Cortex of kidney (tissue), 1 donor: ENCODE data around the gene RPTOR.

ENCODE experiments used
- DNase-seq: peaks from one replicate; lab custom pipeline; 2025; lab: John Stamatoyannopoulos, UW

The RPTOR gene

DNA sequence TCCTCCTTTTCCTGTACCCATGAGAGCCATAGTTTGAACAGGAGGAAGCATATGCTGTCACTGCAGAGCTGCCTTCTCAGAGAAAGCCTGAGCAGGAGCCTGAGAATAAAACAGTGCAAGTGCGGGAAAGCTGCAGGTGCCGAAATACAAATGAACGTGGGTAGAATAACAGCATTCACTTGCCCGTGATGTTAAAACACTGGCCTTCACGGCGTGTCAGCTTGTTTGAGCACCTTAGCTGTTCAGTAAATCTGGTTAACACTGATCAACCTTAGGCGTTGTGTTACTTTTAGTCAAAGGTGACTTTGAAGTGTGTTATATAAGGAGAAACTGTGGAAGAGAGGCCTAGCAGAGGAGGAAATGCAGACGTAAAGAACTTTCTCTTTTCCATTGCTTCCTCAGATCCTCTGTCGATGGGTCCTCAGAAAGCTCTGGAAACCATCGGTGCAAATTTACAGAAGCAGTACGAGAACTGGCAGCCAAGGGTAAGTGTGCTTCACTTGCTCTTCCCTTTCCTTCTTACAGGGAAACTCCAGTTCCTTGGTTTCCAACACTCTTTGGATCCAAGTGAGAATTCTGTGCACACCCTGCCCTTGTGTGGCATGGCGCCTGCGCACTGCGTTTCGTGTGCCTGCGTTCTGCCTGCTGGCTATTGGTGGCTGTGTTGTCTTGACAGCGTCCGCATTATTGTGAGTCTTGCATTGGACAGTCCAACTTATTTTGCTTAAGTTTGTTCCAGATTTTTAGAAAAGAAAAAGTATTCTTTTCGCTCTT is 98.9 kb downstream of the RPTOR start:
- no peak for DNase-seq

DNA sequence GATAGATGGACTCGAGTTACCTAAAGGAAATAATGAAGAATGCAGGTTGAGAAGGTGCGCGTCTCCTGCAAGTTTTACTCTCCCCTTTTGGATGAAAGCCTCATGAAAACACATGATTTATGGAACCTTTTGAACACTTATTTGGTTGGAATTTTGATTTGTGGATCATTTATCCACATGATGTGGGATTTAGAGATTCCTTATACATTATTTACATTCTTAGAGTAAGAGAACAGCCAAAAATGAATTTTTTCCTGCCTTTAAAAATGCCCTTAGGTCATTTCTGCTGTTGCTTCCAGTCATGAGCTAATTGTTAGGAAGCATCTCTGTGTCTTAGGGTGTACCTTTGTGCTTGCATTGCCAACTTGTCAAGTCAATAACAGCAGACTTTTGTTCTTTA is 99.9 kb downstream of the RPTOR start:
- DNase-seq: no peak

DNA sequence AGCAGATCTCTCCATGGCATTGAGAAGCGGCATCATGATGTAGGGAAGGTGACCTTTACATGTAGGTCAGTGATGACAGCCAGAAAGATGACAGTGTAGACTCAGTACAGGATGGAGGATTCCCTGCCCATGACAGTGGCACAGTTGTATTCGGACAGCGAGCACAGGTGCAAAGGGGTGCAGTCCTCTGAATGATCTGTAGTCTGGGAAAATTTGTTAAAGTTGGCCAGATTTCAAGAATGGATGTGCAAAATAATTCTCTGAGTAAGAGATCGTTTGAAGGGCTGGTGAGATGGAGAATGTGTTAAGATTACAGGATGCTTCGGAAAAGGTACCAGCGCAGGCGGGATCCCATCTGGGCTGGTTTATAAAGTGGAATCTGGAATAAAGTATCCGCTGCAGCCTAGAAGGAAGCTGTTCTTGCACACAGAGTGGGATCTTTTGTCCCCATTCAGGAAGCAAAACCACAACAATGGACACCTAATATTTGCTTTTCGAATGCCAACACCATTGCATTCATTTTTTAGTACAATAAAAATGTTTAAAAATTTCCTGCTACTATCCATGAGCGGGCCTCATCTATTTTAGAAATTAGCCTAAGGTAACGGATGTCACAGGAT is 101.2 kb downstream of the RPTOR start:
- DNase-seq: no peak

DNA sequence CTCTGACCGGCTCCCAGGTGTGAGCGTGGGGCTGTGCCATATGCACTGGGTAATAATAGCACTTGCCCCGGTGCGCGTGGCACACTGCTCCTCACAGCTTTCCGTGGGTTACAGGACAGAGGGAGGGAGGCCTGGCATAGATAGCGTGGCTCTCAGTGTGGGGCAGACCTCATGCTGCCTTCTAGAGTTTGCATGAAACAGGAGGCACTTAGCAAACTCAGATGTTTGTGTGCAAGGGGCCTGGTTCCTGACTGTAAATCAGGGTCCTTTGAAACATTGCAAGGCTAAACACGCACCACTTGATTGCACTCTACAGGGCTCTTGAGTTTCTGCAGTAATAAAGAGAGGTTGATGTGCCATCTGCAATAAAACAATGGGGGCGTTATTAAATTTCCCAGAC is 101.7 kb downstream of the RPTOR start:
- DNase-seq: no peak

DNA sequence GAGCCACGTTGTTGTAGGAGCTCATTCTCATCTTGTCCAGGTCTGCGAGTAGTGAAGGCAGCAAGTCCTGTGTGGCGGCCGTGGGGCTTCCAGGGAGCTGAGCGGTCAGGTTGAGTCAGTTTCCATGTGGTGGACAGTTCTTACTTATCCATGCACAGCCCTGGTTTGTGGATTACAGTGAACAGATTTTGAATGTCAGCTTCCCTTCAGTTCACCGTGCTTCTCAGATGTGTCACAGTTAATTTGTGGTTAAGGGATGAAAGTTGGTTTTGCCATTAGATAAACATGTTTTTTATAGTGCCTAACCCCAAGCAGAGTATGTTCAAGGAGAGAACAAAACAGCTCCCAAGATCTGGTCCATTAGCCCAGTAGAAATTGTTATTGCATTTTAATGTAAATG is 103.1 kb downstream of the RPTOR start:
- no peak for DNase-seq

DNA sequence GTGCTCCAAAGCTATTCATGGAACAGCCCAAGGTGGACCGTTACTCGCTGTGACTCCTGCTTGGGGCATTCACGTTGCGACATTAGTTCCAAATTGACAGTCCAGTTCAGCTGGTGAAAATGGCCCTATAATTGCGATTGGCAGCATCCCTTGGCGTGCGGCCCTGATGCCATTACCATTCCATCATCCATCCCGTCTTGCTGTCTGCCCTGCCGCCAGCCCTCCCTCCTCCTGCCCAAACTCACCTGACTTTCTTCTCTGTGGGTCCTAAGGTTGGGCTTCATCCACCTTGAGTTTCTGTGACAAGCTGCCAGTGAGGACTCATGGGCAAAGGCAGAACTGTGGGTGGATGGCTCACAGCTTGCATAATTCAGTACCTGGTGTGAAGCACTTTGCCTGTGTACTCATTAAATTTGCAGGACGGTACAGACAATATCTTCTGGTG is 104.6 kb downstream of the RPTOR start:
- no peak for DNase-seq

DNA sequence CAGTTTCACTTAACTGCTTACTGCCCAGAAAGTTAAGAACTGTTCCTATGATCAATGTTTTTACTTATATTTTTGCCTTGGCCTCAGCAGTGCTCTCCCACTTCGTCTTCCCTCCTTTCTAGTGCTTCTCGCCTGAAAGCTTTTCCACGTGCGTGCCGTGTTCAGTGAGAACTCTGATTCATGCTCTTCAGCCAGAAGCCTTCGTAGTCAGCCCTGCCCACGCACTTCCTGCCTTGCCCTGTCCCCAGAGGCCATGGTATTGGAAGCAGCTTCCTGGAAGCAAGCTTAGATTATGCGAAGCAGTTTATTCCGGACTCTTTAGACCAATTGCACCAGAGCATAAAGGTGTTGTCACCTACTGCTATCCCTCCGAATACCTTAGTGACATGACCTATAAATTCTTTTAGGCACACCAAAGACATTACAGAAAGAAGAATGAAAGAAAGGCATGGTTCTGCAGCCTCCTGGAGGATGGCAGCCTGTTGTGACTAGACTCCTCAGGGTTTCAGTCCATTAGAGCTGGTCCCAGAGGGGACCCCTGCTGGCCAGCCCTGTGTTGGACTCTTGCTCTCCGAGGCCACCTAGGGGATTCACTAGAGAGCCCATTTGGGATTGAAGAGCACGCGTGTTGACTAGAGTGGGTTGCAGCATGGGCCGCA is 105.2 kb downstream of the RPTOR start:
- DNase-seq: no peak

DNA sequence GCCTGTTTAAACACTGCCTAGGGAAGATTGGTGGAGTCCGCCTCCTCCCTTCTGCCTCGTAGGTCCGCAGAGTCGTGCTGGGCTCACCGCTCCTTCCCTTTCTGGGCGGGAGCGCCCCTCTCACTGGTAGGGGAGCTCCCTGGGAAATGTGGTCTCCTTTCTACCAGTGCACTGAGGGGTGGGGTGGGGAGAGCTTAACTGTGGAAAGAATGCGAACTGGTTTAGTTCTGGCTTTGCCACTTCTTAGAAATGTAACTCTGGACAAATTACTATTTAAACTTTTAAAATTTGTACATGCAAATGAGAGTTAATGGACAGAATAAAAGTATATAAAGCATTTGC is 105.7 kb downstream of the RPTOR start:
- DNase-seq: no peak

DNA sequence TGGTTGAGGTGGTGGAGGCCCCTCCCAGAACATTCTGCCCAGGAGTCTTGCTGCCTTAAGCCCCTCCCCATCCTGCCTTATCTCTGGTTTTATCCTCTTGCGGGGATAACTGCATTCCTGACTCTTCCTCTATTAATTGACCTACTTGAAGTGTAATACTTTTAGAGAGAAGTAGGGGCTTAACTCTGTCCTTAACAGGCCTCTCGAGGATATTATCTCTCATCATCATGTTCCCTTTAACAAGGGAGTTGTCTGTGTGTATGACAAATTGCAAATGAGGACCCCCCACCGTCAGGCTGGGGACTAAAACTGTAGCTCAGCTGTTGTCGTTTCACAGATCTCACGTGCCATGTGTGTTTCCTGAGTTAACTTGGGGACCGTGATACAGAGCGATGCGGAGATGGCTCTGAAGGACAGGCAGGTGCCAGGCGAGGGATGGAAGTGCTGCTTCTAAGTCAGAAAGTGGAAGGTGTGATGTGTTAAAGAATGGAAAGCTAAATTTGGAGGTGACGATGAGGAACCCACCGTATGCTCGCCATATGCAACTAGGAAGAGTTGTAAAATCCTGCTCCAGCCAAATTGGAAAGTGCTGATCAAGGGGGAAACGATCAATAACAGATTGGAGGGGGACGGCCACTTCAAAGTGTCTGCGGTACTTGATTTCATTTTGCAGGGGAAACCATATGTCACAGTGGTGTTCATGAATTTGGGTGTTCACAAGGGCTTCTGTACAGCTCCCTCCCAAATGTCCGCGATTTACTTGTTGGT is 106.3 kb downstream of the RPTOR start:
- DNase-seq: no peak

DNA sequence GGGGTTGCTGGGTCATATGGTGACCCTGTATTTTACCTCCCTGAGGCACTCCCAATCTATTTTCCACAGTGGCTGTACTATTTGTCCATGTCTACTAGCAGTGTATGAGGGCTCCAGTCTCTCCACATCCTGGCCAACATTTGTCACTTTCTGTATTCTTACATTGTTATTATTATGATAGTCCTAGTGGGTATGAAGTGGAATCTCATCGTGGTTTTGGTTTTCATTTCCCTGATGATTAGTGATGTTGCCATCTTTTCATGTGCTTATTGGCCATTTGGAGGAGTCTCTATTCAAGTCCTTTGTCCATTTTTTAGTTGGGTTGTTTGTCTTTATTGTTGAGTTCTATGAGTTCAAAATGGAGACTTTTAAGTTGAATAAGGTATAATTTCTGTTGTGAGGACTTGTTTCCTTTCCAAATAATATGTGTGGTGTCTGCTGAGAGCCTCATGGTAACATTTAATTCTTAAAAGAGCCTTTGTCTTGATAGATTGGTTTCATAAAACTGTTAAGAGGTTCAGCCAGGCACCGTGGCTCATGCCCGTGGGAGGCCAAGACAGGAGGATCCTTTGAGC is 108.2 kb downstream of the RPTOR start:
- no peak for DNase-seq

DNA sequence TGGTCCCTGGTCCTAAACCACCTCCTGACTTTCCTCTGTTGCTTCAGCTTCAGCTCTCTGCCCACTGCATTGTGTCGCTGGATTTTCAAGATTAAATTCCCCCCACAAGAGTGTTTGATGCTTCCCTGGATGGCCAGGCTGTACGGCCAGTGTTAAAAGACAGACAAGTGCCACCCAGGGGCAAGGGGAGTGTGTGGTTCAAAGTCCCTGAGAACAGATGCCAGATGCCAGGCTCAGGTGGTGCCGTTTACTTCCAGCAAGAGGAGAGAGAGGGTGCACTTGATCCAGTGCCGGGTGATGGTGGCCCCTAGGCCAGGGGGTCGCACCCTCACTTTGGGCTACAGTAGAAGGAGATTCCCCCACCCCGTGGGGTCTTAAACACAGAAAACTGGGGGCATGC is 109.2 kb downstream of the RPTOR start:
- no peak for DNase-seq

DNA sequence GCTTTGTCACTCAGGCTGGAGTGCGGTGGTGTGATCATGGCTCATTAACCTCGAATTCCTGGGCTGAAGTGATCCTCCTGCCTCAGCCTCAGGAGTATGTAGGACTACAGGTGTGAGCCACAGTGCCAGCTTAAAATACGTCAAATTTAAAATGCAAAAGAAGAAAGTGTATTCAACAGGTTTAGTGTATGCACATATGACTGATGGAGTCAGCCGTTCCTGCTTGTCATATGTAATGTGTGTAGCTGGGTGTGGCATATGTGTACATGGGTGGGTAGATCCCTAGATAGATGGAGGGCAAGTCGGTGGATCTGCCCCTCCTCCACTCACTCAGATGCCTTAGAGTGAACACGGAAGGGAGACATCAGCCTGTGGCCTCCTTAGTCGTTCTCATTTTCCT is 111.0 kb downstream of the RPTOR start:
- DNase-seq: no peak

DNA sequence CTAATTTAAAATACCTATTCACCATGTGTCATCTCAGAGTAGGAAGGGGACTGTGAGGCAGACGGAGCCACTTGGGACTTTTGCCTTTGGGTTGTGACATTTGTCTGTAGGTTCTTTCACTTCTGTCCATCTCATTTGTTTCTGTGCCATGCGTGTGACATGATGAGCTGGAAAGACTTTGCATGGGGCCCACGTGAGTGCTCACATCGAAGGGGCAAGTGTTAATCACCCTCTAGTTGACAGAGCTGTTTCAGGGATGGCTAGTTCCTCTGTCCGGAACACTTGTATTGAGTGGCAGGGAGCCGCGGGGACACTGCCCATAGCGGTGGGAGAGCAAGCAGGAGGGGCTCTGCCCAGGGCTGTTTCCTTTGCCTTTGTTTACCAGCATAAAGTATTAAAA is 112.0 kb downstream of the RPTOR start:
- no peak for DNase-seq

DNA sequence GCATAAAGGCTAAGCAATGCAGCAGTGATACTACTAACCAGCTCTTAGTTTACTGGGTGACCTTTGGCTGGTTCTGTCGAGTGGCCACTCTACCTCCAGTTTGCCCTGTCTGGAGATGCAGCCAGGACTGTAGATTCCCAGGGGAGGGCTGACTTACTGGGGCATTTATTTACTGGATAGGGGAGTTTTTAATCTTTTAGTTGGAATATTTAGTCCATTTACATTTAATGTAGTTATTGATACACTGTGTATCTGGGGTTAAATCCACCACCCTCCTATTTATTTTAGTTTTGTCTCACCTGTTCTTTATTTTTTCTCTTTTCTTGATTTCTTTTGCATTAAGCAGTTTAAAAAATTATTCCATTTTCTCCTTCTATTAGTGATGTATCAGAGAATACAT is 112.9 kb downstream of the RPTOR start:
- no peak for DNase-seq

DNA sequence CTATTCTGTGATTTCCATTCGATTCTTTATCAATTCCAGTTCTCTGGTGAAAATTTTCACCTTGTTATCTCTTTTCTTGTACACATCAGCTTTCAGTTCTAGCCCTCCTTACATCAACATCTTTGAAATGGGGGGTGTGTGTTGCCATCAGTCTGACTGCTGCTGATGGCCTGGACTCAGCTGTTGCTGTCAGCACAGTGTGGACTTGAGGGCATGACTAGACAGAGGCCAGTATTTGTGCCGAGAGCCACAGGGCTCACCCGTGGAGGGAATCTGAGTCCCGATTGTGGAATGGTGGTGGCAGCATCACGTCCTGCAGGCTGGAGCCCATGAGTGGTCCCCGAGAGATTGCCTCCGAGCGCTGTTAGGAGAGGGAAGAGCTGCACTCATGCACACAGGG is 114.2 kb downstream of the RPTOR start:
- no peak for DNase-seq

DNA sequence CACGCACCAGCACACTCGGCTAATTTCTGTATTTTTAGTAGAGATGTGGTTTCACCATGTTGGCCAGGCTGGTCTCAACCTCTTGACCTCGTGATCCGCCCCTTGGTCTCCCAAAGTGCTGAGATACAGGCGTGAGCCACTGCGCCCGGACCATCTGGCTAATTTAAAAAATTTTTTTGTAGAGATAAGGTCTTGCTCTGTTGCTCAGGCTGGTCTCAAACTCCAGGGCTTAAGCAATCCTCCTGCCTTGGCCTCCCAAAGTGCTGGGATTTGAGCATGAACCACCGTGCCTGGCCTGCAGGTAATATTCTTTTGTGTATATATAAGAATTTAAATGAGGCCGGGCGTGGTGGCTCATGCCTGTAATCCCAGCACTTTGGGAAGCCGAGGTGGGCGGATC is 115.0 kb downstream of the RPTOR start:
- no peak for DNase-seq

DNA sequence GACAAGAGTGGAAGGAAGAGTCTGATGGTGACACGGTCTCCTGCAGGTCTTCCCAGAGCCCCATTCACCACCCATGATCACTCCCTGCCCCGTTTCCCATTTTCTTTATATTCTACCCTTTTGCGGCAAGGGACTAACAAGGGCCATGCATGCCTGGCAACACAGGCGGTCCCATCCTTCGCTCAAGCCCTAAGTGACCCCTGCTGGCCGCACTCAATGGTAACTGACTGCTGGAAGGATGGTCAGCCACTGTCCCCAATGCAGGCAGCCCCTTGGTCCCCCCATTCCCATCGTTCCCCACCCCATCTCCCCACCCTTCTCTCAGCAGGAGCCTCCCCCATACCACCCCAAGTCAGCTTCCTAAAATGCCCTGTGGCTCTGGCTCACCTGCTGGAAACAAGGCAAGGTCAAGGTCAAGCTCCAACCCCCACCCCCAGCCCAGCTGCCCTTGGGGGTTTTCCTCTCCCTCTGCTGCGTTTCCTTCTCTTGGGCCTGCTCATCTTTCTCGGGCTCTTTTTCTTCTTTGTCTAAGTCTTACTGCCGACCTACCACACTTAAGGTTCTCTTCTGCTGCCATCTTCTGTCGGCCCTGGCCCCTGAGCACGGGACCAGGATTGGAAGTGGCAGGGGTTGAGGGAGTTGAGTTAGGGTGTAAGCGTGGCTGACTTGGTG is 116.0 kb downstream of the RPTOR start:
- no peak for DNase-seq

DNA sequence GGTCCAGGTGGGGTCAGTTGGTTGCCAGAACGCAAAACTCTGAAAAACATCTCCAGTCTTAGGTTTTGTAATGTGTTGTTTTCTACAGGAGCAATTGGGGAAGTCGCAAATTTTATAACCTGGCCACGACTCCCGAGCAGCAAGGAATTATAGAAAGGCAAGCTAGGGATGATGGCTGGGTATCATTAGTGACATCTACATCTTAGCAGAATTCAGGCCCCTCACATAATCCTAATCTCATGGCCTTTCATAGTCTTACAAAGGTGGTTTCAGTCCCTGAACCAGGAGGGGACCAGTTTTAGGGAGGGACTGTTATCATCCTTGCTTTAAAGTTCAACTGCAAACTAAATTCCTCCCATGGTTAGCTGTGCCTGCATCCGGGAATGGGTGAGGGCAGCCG is 117.9 kb downstream of the RPTOR start:
- no peak for DNase-seq

DNA sequence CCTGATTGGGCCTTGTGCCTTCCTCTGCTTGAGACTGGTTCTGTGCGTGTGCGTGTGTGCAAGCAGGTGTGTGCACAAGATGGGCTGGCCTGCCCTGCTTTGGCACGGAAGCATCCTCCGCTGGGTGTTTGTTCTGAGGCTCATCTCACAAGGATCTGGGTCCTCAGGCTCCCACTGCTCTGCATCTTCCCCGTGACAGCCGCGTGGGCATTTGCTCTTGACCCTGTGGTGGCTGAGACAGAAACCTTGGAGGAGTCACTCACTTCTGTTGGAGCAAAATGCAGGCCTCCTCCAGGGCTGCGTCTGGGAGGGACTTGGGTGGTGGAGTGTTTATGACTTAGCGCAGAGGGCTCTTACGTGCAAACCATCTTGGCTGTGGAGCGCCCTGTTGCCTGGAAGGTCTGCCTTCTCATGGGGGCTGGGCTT is 119.2 kb downstream of the RPTOR start:
- no peak for DNase-seq

DNA sequence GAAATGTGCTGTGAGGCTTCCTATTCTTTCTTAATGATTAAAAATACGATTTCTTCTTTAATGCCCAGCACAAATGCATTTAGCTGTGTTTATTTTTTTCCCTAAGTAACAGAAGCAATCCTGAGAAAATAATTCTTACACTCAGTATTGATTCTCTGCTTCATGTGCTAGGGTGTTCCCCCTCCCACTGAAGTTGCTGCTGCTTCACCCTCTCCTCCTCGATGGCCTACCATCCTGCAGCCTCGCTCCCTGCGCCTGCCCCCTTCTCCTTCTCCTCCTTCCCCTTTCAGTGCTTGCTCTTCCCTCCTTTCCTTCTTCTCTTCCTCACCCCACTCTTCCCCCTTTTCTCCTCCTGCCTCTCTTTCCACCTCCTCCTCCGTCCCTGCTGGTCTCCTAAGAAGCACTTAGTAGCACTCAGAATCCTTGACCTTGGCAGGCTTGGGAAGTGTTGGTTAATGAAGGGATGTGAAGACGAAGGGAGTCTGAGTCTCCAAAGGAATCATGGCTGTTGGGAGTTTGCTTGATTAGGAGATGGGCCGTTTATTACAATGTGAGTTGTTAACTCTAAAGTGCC is 119.7 kb downstream of the RPTOR start:
- no peak for DNase-seq

DNA sequence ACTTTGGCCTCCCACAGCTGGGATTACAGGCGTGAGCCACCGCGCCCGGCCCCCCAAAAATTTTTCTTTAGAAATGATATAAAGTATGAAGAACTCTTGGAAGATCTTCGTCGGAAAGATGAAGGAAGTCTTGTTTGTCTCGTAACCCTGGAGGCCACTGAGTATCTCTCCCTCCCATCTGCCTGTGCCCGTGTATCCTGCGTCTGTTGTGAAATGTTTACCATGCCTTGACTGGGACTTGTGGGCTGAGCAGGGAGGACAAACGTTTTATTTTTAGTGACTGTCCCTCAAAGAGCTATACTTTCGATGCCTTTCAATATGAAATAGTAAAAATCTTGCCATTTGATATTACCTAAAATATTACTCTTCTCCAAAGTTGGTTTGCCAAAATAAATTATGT is 121.2 kb downstream of the RPTOR start:
- no peak for DNase-seq
